AG04449 (cell line): ENCODE results near the gene TRABD2B.

Source experiments
- CTCF ChIA-PET: fragments of 350-600 bp; formaldehyde crosslinking; extraction: SDS; loops from one replicate; lab custom pipeline; 2021; ENCODE audit warnings: antibody characterized with exemption; lab: Yijun Ruan, JAX
- POLR2A ChIA-PET: fragments of 400-600, 350-600 bp; formaldehyde crosslinking; extraction: SDS; loops from one replicate; lab custom pipeline; 2020; ENCODE audit warnings: antibody characterized with exemption, inconsistent platforms; lab: Yijun Ruan, JAX
- DNase-seq: peaks from one replicate; pipeline ENCODE4 v3.0.0-alpha.2; 2010; ENCODE audit warnings: low read depth, low spot score
- H3K4me3 ChIP-seq: 2 replicates; pipeline ENCODE4 v1.5.1; 2011; ENCODE audit warnings: low read depth, mild to moderate bottlenecking, control low read depth, low read length
- TF ChIP-seq, protein P1 (sequence below): IDR thresholded peaks from one replicate; pipeline ENCODE4 v1.5.1; 2011; ENCODE audit warnings: mild to moderate bottlenecking, moderate library complexity, low read length, control low read depth, inconsistent platforms; ENCODE audit not compliant: insufficient read depth; ENCODE audit errors: missing control alignments

The TRABD2B gene

DNA sequence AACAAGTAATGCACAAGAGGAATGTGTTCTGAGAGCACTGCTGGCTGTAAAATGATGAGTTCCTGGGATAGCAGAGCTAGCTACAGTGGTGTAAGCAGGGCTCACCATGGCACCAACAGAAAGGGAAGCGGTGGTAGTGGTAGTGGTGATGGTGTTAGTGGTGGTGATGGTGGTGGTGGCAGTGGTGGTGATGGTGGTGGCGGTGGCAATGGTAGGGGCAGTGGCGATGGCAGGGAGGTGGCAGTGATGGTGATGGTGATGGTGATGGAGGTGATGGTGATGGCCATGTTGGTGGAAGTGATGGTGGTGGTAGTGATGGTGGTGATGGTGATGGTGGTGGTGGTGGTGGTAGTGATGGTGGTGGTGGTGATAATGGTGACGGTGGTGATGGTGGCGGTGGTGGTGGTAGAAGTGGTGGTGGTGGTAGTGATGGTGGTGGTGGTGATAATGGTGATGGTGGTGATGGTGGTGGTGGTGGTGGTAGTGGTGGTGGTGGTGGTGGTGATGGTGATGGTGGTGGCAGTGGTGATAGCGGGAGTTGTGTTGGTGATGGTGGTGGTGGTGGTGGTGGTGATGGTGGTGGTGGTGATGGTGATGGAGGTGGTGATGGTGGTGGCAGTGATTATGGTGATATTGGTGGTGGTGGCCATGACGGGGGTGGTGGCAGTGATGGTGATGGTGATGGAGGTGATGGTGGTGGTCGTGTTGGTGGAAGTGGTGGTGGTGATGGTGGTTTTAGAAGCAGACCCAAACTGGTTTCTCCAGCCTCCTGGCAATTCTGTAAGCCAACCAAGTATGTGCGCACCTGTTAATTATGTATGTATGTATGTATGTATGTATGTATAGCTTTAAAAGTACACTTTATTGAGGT is 254.1 kb downstream of the TRABD2B start:
- DNase-seq: no peak
- TF ChIP-seq, protein P1, sequence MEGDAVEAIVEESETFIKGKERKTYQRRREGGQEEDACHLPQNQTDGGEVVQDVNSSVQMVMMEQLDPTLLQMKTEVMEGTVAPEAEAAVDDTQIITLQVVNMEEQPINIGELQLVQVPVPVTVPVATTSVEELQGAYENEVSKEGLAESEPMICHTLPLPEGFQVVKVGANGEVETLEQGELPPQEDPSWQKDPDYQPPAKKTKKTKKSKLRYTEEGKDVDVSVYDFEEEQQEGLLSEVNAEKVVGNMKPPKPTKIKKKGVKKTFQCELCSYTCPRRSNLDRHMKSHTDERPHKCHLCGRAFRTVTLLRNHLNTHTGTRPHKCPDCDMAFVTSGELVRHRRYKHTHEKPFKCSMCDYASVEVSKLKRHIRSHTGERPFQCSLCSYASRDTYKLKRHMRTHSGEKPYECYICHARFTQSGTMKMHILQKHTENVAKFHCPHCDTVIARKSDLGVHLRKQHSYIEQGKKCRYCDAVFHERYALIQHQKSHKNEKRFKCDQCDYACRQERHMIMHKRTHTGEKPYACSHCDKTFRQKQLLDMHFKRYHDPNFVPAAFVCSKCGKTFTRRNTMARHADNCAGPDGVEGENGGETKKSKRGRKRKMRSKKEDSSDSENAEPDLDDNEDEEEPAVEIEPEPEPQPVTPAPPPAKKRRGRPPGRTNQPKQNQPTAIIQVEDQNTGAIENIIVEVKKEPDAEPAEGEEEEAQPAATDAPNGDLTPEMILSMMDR: no peak
- no peak overlapping the region for H3K4me3 ChIP-seq
- CTCF ChIA-PET: interaction anchor here (0.9 to 1.8 kb wide), 2 partner anchors 15 to 17 kb away, joined by 4 read pairs; no protein-coding TSS in a partner anchor
- POLR2A ChIA-PET: no interaction called here

DNA sequence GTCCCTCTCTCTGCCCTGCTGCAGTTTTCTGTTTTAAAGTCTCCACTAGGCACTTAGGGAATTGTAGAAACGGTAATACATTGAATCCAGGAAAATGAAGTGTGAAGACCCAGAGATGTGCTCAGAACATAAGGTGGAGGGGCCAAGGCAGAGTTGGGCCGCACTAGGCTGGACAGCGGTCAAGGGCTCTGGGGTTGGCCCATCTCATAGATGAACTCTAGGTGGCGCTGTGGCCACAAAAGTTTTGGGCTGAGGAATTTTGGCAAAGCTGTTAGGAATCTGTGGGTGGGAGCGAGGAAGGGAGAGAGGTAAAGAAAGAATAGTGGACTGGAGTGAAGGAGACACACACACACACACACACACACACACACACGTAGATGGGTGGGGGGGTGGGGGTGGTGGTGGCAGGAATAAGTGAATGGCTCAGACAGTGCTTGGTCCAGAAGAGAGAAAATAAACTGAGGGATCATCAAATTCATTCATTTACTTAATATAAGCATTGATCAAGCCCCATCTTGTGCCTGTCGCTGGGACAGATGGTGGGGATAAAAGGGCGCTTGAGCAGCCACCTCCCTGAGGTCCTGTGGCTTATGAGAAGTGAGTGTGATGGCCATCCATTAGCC is 258.5 kb downstream of the TRABD2B start:
- no peak overlapping the region for H3K4me3 ChIP-seq
- CTCF ChIA-PET: interaction anchor here (1.0 to 2.5 kb wide), 9 partner anchors 9 to 559 kb away, joined by 3 to 29 read pairs (median 5); partner anchors contain the start of gene FOXD2
- TF ChIP-seq, protein P1: peak; percentile 73
- POLR2A ChIA-PET: no interaction called here
- DNase-seq: no peak

DNA sequence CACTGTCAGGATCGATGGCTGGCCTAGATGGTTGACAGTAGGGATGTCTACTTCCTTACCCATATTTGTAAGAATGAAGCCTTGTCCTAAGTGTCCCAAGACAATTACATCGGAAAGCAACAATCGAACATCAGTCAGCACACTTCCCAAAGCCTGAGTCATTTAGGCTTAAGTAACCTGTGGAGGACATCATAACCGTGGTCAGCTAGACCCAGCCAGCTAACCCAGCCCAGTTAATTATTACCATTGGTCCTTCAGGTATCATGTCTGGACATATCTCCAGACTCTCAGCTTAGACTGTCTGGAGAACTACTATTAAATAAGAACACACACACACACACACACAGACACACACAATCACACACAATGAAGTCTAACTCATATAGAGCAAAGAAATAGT is 264.7 kb downstream of the TRABD2B start:
- POLR2A ChIA-PET: no interaction called here
- TF ChIP-seq, protein P1: no peak
- no peak for DNase-seq
- CTCF ChIA-PET: interaction anchor here (1.4 kb wide), 1 partner anchor 9 kb away, joined by 4 read pairs; no protein-coding TSS in a partner anchor
- H3K4me3 ChIP-seq: no peak overlapping the region

DNA sequence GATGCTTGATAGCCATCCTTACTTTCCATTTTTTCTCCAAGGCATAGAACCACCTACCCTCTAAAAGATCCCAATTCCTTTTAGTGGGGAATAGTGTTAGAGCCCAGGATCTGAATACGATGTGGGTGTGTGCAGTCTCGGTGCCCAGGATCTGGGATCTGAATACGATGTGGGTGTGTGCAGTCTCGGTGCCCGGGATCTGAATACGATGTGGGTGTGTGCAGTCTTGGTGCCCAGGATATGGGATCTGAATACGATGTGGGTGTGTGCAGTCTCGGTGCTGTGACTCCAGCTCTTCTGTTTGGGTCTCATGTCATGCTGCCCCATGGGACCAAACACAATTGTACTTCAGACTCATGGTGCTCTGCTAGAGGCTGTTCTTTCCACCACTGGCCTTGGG is 265.5 kb downstream of the TRABD2B start:
- no peak for DNase-seq
- TF ChIP-seq, protein P1: no peak
- ChIA-PET CTCF (interaction anchor here (1.1 to 1.8 kb wide), 3 partner anchors 8 to 553 kb away, joined by 4 to 5 read pairs (median 5); no protein-coding TSS in a partner anchor), POLR2A (no interaction called here)
- H3K4me3 ChIP-seq: no peak overlapping the region

DNA sequence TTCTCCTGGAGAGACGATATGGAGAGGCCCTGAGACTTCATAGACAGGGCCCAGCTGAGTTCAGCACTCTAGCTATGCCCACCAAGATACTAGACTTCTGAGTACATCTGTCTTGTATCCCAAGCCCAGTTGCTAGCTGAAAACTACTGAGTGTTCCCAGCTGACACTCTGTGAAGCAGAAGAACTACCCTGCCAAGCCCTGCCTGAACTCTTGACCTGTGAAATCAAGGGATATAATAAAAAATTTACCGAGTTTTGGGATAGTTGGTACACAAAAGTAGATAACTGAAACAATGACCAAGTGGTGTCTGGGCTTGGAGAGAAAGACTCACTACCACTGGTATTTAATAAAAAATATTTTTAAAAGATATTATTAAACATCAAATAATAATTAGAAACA is 267.5 kb downstream of the TRABD2B start:
- TF ChIP-seq, protein P1: no peak
- CTCF ChIA-PET: interaction anchor here (0.6 to 12.2 kb wide), 3 partner anchors 8 to 551 kb away, joined by 4 to 266 read pairs (median 5); partner anchors contain the start of gene FOXD2
- POLR2A ChIA-PET: no interaction called here
- no peak for DNase-seq
- H3K4me3 ChIP-seq: no peak overlapping the region

DNA sequence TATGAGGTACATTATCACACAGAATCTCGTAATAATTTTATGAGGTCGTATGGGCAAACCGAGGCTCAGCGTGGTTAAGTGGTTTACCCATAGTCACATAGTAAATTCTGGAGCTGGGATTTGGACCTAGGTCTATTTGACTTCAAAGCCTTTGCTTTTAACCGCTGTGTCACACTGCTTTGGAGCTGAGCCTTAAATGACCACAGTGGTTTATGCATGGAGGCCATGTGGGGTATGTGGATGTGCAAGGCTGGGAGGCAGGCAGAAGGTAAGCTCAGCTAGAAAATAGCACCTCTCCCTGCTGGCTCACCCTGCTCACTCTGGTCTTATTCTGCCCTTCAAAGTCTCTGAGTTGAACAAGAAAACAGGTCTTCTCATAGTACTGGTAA is 269.5 kb downstream of the TRABD2B start:
- DNase-seq: no peak
- no peak overlapping the region for H3K4me3 ChIP-seq
- TF ChIP-seq, protein P1: no peak
- POLR2A ChIA-PET: no interaction called here
- CTCF ChIA-PET: interaction anchor here (0.9 to 12.2 kb wide), 13 partner anchors 10 to 552 kb away, joined by 3 to 266 read pairs (median 27); partner anchors contain the start of gene FOXD2
